Measurements from ENCODE around the gene NANS. TPM values are rescaled to one million over a fixed set of nuclear protein-coding genes. Genes with fewer than 3 reads are reported as not detected.

The NANS gene
- total RNA-seq, 1 donor from 2014 or later: 53.8 TPM

DNA sequence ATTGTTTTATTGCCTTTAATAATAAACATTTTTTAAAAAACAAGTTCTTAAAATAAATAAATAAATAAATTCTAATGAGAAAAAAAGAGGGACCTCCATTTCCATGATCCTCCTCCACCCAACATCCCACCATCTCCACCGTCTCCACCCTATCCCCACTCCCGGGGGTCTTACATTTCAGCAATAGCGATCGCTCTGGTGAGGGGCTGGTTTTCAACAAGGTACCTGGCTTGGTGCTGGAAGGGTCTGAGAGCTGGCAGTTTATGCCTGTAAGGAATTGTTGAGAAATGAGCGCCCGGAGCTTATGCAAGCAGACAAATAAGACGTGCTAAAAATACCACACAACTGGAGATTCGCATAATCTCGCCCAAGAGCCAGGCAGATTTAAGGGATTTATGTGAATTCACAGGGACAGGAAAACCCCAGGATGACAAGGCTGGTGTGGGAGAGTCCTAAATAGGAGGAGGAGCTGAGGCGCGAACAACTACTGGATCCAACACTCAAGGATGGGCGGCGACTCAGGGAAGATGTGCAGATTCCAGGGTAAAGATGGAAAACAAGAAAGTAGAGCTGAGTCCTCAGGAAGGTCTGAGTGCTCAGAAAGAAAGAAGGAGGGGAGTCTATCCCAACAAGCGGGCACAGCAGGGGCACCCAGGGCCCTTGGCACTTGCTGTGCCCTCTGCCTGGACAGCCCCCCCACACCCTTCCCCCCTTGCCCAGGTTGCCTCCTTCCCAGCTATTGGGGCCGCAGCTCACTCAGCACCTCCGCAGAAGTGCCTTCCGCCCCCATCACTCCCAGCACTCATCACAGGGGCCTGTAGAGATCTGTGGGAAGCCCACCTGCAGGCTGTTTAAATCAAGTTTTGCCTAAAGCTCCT, 35.4 kb downstream of the NANS start:
- DNase-seq: no peak
- Histone ChIP-seq H3K9me3 (no peaks in the 10 kb centered on the region), H3K36me3 (no peaks in the 10 kb centered on the region), H3K4me3 (no peak overlapping the region), H3K27me3 (no peaks in the 10 kb centered on the region), H3K27ac (no peak overlapping the region), H3K4me1 (no peaks in the 10 kb centered on the region)
- intact Hi-C loops (cut with DNase I): no loop called here
- ATAC-seq: no peak
- TF ChIP-seq, protein P1, sequence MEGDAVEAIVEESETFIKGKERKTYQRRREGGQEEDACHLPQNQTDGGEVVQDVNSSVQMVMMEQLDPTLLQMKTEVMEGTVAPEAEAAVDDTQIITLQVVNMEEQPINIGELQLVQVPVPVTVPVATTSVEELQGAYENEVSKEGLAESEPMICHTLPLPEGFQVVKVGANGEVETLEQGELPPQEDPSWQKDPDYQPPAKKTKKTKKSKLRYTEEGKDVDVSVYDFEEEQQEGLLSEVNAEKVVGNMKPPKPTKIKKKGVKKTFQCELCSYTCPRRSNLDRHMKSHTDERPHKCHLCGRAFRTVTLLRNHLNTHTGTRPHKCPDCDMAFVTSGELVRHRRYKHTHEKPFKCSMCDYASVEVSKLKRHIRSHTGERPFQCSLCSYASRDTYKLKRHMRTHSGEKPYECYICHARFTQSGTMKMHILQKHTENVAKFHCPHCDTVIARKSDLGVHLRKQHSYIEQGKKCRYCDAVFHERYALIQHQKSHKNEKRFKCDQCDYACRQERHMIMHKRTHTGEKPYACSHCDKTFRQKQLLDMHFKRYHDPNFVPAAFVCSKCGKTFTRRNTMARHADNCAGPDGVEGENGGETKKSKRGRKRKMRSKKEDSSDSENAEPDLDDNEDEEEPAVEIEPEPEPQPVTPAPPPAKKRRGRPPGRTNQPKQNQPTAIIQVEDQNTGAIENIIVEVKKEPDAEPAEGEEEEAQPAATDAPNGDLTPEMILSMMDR (IDR thresholded peaks at IDR 0.05): no peak

DNA sequence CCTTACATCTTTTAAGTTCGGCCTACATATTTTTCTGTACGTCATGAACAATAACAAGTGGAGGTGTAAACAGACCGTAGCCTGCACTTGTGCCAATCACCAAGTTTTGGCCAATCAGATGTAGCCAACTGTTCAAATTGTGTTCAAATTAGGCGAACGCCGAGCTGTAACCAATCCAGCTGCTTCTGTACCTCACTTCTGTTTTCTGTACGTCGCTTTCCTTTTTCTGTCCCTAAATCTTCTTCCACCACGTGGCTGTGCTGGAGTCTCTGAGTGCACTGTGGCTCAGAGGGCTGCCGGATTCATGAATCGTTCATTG, 36.0 kb downstream of the NANS start:
- H3K4me1 ChIP-seq: no peaks in the 10 kb centered on the region
- no peak overlapping the region for H3K4me3 ChIP-seq
- no peak for DNase-seq

DNA sequence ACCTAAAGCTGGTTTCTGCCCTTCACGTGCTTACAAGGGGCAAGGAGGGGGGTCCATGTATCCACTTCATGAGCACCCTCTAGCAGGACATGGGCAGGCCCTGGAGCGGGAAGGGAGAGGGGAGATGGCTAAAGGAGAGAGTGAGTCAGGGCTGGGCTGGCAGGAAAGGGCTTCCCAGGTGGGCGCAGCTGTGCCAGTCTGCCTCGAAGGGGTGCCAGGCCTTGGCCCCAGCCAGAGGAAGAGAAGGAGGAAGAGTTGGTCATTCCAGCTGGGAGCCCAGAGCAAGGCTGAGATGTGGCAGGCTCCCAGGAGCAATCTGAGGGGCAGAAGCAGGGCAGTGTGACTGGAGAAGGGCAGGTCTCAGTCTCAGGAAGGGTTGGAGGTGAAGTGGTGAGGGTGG, 37.8 kb downstream of the NANS start:
- Histone ChIP-seq H3K4me3 (no peak overlapping the region), H3K36me3 (peaks cover 3% of the 10 kb centered on the region), H3K4me1 (no peaks in the 10 kb centered on the region), H3K27ac (no peak overlapping the region), H3K9me3 (no peaks in the 10 kb centered on the region), H3K27me3 (no peaks in the 10 kb centered on the region)
- no peak for ATAC-seq
- intact Hi-C loops (cut with DNase I): no loop called here
- TF ChIP-seq, protein P1 (IDR thresholded peaks at IDR 0.05): no peak
- DNase-seq: no peak

More for the DNA sequence above, 36.0 kb downstream of the NANS start:
- no peak for ATAC-seq
- Histone ChIP-seq H3K9me3 (no peaks in the 10 kb centered on the region), H3K27me3 (no peaks in the 10 kb centered on the region), H3K36me3 (no peaks in the 10 kb centered on the region), H3K27ac (no peak overlapping the region)
- intact Hi-C loops (cut with DNase I): no loop called here
- TF ChIP-seq, protein P1 (IDR thresholded peaks at IDR 0.05): no peak

DNA sequence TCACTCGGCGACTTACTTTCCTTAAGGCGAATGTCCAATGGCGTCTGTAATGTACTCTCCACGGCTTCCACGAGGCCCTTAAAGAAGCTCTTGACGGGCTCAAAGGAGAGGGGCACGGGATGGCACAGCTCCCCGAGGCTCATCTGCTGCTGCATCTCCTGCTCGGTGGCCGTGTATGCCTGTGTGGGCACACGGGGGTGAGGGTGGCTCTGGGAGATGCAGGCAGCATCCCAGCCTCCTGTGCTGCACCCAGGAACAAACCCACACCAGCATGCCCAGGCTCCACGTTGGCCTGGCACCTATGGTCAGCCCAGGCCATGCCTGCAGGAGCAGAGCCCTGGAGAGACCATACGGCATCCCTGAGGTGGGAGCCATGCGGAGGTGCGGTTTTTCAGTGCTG, 38.3 kb downstream of the NANS start:
- intact Hi-C loops (cut with DNase I): no loop called here
- no peak for DNase-seq
- Histone ChIP-seq H3K4me1 (no peaks in the 10 kb centered on the region), H3K27me3 (no peaks in the 10 kb centered on the region), H3K9me3 (no peaks in the 10 kb centered on the region), H3K27ac (no peak overlapping the region), H3K36me3 (peaks cover 3% of the 10 kb centered on the region), H3K4me3 (no peak overlapping the region)
- TF ChIP-seq, protein P1 (IDR thresholded peaks at IDR 0.05): no peak
- ATAC-seq: no peak

DNA sequence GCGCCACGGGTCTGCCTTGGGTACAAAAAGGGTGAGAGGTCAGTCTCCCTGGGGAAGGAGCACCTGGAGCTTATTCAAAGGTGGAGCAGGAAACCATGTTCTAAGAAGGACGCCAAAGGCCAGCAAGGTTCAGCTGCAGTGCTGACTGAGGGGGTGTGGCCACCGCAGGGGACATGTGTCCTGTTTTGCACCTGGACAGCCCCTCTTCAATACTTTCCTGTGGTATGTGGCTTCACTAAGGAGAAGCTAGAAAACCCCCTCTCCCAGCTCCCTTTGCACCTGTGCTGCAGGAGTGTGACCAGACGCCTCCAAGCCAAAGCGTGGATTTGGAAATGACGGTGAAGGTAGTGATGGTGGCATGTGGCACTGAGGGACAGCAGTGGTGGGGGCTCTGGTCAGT, 38.9 kb downstream of the NANS start:
- no peak overlapping the region for H3K27ac ChIP-seq
- peaks cover 3% of the 10 kb centered on the region for H3K36me3 ChIP-seq
- no peaks in the 10 kb centered on the region for H3K4me1 ChIP-seq
- DNase-seq (no peak), ATAC-seq (no peak)
- intact Hi-C loops (cut with DNase I): no loop called here
- H3K27me3 ChIP-seq: no peaks in the 10 kb centered on the region
- no peaks in the 10 kb centered on the region for H3K9me3 ChIP-seq
- TF ChIP-seq, protein P1 (IDR thresholded peaks at IDR 0.05): no peak
- H3K4me3 ChIP-seq: no peak overlapping the region

Data from upper lobe of right lung (tissue), 1 donor.